Liver (tissue), 3 donors: Measurements from ENCODE around the gene BBS7.

ENCODE experiments used
- CTCF ChIP-seq: fragments of 150-350 bp; IDR thresholded peaks from 2 replicates; pipeline ENCODE4 v1.5.1; 2017; ENCODE audit warnings: improper control_type of control experiment, low read depth, low read length; ENCODE audit not compliant: missing input control
- EGR1 ChIP-seq, 2 donors: IDR thresholded peaks; 2 replicates each; pipeline ENCODE4 v1.6.1; 2016 to 2018; ENCODE audit warnings: antibody characterized with exemption in 2 of 2, low read depth in 2 of 2
- MAX ChIP-seq: IDR thresholded peaks from 2 replicates; pipeline ENCODE4 v1.6.1; 2016; ENCODE audit warnings: antibody characterized with exemption
- REST ChIP-seq: IDR thresholded peaks from 2 replicates; pipeline ENCODE4 v1.6.1; 2016; ENCODE audit warnings: antibody characterized with exemption, mild to moderate bottlenecking
- donor health status: healthy.
- donor health status: healthy.

- TF ChIP-seq CTCF = no peak
- TF ChIP-seq REST = no peak
- TF ChIP-seq EGR1 (IDR thresholded peaks at IDR 0.05; ENCODE audit: low read depth in 2 of 2) = no peak
- no peak for TF ChIP-seq MAX
Observed at GRCh38 chr4:121861426-121861825, 8.8 kb downstream of the BBS7 start.
